IPS-18c (cell line): ENCODE results near the gene ATRIP.

Experiments used
- H3K4me3 ChIP-seq: 2 replicates; pipeline ENCODE4 v1.7.0; 2013; ENCODE audit warnings: low read depth, mild to moderate bottlenecking, low read length, moderate library complexity; ENCODE audit not compliant: insufficient read depth
- H3K9me3 ChIP-seq: one replicate; pipeline ENCODE4 v1.6.1; 2013; ENCODE audit warnings: mild to moderate bottlenecking, low read length, moderate library complexity; ENCODE audit not compliant: control insufficient read depth, insufficient read depth

ATRIP gene

GRCh38 chr3:48430708-48431101 lies 15.8 kb upstream of the ATRIP start:
- no peaks in the 10 kb centered on the region for H3K9me3 ChIP-seq
- peak overlapping the region; percentile 80 for H3K4me3 ChIP-seq

- no peak overlapping the region for H3K4me3 ChIP-seq
- no peaks in the 10 kb centered on the region for H3K9me3 ChIP-seq
Measured at GRCh38 chr3:48431224-48432029, 15.1 kb upstream of the ATRIP start.

GRCh38 chr3:48432411-48433371 lies 13.8 kb upstream of the ATRIP start:
- H3K4me3 ChIP-seq, result no peak overlapping the region
- H3K9me3 ChIP-seq, result no peaks in the 10 kb centered on the region

- no peak overlapping the region for H3K4me3 ChIP-seq
- no peaks in the 10 kb centered on the region for H3K9me3 ChIP-seq
Measured at GRCh38 chr3:48433472-48434118, 12.9 kb upstream of the ATRIP start.

GRCh38 chr3:48434591-48435222 lies 11.8 kb upstream of the ATRIP start:
- H3K4me3 ChIP-seq, result no peak overlapping the region
- H3K9me3 ChIP-seq, result no peaks in the 10 kb centered on the region

- Histone ChIP-seq H3K4me3 (no peak overlapping the region), H3K9me3 (no peaks in the 10 kb centered on the region)
Measured at GRCh38 chr3:48435223-48435595, 11.3 kb upstream of the ATRIP start.

- Histone ChIP-seq H3K9me3 (no peaks in the 10 kb centered on the region), H3K4me3 (no peak overlapping the region)
Measured at GRCh38 chr3:48435774-48436476, 10.6 kb upstream of the ATRIP start.

GRCh38 chr3:48436477-48436787 lies 10.1 kb upstream of the ATRIP start:
- Histone ChIP-seq H3K4me3 (no peak overlapping the region), H3K9me3 (no peaks in the 10 kb centered on the region)

GRCh38 chr3:48436855-48437254 lies 9.7 kb upstream of the ATRIP start:
- Histone ChIP-seq H3K4me3 (no peak overlapping the region), H3K9me3 (no peaks in the 10 kb centered on the region)

GRCh38 chr3:48437812-48438211 lies 8.7 kb upstream of the ATRIP start:
- Histone ChIP-seq H3K9me3 (no peaks in the 10 kb centered on the region), H3K4me3 (no peak overlapping the region)

GRCh38 chr3:48439820-48440589 lies 6.5 kb upstream of the ATRIP start, which contains the start of the genes CCDC51 and TMA7:
Gene CCDC51 (minus strand): TSS chr3:48440119. CDS start chr3:48435128, 4,991 bp downstream.
Gene TMA7 (plus strand): TSS chr3:48440257. CDS start chr3:48440297, 40 bp downstream.
- peak within 1 kb of the TSS; percentile 97 for H3K4me3 ChIP-seq
- no peaks in the 10 kb centered on the region for H3K9me3 ChIP-seq

GRCh38 chr3:48440590-48440958 lies 6.0 kb upstream of the ATRIP start:
- H3K9me3 ChIP-seq, result no peaks in the 10 kb centered on the region
- peak overlapping the region; percentile 97 for H3K4me3 ChIP-seq

GRCh38 chr3:48441940-48442339 lies 4.6 kb upstream of the ATRIP start:
- peak overlapping the region; percentile 20; the same call in 1 of the 2 replicates for H3K4me3 ChIP-seq
- no peaks in the 10 kb centered on the region for H3K9me3 ChIP-seq

- Histone ChIP-seq H3K4me3 (peak overlapping the region; percentile 99; the same call in 1 of the 2 replicates), H3K9me3 (no peaks in the 10 kb centered on the region)
Measured at GRCh38 chr3:48445277-48445882, 1.2 kb upstream of the ATRIP start.

- Histone ChIP-seq H3K9me3 (no peaks in the 10 kb centered on the region), H3K4me3 (peak overlapping the region; percentile 99)
Measured at GRCh38 chr3:48446043-48446424, 503 bp upstream of the ATRIP start.

GRCh38 chr3:48451270-48451669 lies 4.7 kb downstream of the ATRIP start:
- Histone ChIP-seq H3K4me3 (no peak overlapping the region), H3K9me3 (no peaks in the 10 kb centered on the region)
